ENCODE results near the gene MMP14. TPM values are rescaled to one million over a fixed set of nuclear protein-coding genes. Genes with fewer than 3 reads are reported as not detected.

The MMP14 gene
- total and polyA plus RNA-seq, 2 of the 13 experiments (the other 11 are each of a cell fraction or from before 2014, with no cell fraction given): 5.2 to 9.8 TPM

GRCh38 chr14:22796087-22796707 lies 40.2 kb upstream of the MMP14 start (continued):
- TF ChIP-seq ZHX2 (IDR thresholded peaks at IDR 0.05; ENCODE audit: low read depth) (no peak), ZHX2 (CRISPR knock-in tag; IDR thresholded peaks at IDR 0.05; ENCODE audit: borderline replicate concordance) (no peak), ZMYM2 (CRISPR knock-in tag; IDR thresholded peaks at IDR 0.05) (peak; percentile 84; the same call in 1 of the 2 replicates), KMT2A (CRISPR knock-in tag; IDR thresholded peaks at IDR 0.05) (0 out of 2 replicates have a peak, but pooled peaks have one; percentile 23), ZNF546 (CRISPR knock-in tag; conservative IDR thresholded peaks at IDR 0.05) (no peak), ATF7 (IDR thresholded peaks at IDR 0.05) (no peak), ATF7 (CRISPR knock-in tag; IDR thresholded peaks at IDR 0.05) (no peak), NBN (conservative IDR thresholded peaks at IDR 0.05) (no peak), ZNF317 (CRISPR knock-in tag; IDR thresholded peaks at IDR 0.05) (no peak), KAT2B (IDR thresholded peaks at IDR 0.05; ENCODE audit: borderline replicate concordance, low read depth, low read length) (no peak), FOSL1 (CRISPR knock-in tag; IDR thresholded peaks at IDR 0.05; ENCODE audit: borderline replicate concordance) (0 out of 2 replicates have a peak, but pooled peaks have one; percentile 20)
- TF ChIP-seq, protein P1, sequence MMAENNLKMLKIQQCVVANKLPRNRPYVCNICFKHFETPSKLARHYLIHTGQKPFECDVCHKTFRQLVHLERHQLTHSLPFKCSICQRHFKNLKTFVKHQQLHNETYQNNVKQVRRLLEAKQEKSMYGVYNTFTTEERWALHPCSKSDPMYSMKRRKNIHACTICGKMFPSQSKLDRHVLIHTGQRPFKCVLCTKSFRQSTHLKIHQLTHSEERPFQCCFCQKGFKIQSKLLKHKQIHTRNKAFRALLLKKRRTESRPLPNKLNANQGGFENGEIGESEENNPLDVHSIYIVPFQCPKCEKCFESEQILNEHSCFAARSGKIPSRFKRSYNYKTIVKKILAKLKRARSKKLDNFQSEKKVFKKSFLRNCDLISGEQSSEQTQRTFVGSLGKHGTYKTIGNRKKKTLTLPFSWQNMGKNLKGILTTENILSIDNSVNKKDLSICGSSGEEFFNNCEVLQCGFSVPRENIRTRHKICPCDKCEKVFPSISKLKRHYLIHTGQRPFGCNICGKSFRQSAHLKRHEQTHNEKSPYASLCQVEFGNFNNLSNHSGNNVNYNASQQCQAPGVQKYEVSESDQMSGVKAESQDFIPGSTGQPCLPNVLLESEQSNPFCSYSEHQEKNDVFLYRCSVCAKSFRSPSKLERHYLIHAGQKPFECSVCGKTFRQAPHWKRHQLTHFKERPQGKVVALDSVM (CRISPR knock-in tag; IDR thresholded peaks at IDR 0.05): no peak
- TF ChIP-seq, protein P2, sequence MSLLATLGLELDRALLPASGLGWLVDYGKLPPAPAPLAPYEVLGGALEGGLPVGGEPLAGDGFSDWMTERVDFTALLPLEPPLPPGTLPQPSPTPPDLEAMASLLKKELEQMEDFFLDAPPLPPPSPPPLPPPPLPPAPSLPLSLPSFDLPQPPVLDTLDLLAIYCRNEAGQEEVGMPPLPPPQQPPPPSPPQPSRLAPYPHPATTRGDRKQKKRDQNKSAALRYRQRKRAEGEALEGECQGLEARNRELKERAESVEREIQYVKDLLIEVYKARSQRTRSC (CRISPR knock-in tag; IDR thresholded peaks at IDR 0.05; ENCODE audit: low read depth): no peak
- TF ChIP-seq, protein P3, sequence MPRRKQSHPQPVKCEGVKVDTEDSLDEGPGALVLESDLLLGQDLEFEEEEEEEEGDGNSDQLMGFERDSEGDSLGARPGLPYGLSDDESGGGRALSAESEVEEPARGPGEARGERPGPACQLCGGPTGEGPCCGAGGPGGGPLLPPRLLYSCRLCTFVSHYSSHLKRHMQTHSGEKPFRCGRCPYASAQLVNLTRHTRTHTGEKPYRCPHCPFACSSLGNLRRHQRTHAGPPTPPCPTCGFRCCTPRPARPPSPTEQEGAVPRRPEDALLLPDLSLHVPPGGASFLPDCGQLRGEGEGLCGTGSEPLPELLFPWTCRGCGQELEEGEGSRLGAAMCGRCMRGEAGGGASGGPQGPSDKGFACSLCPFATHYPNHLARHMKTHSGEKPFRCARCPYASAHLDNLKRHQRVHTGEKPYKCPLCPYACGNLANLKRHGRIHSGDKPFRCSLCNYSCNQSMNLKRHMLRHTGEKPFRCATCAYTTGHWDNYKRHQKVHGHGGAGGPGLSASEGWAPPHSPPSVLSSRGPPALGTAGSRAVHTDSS (CRISPR knock-in tag; conservative IDR thresholded peaks at IDR 0.05): no peak
- TF ChIP-seq, protein P4, sequence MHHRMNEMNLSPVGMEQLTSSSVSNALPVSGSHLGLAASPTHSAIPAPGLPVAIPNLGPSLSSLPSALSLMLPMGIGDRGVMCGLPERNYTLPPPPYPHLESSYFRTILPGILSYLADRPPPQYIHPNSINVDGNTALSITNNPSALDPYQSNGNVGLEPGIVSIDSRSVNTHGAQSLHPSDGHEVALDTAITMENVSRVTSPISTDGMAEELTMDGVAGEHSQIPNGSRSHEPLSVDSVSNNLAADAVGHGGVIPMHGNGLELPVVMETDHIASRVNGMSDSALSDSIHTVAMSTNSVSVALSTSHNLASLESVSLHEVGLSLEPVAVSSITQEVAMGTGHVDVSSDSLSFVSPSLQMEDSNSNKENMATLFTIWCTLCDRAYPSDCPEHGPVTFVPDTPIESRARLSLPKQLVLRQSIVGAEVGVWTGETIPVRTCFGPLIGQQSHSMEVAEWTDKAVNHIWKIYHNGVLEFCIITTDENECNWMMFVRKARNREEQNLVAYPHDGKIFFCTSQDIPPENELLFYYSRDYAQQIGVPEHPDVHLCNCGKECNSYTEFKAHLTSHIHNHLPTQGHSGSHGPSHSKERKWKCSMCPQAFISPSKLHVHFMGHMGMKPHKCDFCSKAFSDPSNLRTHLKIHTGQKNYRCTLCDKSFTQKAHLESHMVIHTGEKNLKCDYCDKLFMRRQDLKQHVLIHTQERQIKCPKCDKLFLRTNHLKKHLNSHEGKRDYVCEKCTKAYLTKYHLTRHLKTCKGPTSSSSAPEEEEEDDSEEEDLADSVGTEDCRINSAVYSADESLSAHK (CRISPR knock-in tag; IDR thresholded peaks at IDR 0.05; ENCODE audit: borderline replicate concordance): no peak
